ENCODE data around the gene ADAM12.

Gene ADAM12

GRCh38 chr10:126117196-126117595, 271.1 kb downstream of the ADAM12 start:
- Mint-ChIP-seq H3K9me3 (peaks cover 3% of the 10 kb centered on the region), H3K27ac (no peak overlapping the region), H3K36me3 (ENCODE audit: low read depth) (no peaks in the 10 kb centered on the region), H3K27me3 (ENCODE audit: low read depth) (no peaks in the 10 kb centered on the region), H3K4me1 (ENCODE audit: low read depth) (no peaks in the 10 kb centered on the region), H3K4me3 (no peak overlapping the region)

DNA sequence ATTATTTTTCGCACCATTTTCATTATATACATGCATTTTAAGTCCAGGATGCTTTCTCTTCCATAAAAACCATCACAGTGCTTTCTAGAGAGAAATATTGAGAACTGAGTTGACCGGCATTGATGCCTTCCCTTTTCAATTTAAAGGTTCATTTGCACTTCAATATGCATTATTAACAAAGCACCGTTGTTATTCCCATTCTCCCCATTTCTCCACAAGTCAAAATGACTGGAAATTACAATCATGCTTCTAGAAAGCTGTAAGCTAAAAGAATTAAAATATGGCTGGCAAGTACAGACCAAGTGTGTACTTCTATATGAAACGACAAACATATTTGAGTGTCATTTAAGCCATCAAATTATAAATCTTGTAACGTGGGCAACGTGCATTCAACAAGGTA, 272.4 kb downstream of the ADAM12 start:
- Mint-ChIP-seq H3K27me3 (ENCODE audit: low read depth) (no peaks in the 10 kb centered on the region), H3K4me1 (ENCODE audit: low read depth) (no peaks in the 10 kb centered on the region), H3K9me3 (peaks cover 3% of the 10 kb centered on the region), H3K27ac (no peak overlapping the region), H3K4me3 (no peak overlapping the region), H3K36me3 (ENCODE audit: low read depth) (no peaks in the 10 kb centered on the region)

DNA sequence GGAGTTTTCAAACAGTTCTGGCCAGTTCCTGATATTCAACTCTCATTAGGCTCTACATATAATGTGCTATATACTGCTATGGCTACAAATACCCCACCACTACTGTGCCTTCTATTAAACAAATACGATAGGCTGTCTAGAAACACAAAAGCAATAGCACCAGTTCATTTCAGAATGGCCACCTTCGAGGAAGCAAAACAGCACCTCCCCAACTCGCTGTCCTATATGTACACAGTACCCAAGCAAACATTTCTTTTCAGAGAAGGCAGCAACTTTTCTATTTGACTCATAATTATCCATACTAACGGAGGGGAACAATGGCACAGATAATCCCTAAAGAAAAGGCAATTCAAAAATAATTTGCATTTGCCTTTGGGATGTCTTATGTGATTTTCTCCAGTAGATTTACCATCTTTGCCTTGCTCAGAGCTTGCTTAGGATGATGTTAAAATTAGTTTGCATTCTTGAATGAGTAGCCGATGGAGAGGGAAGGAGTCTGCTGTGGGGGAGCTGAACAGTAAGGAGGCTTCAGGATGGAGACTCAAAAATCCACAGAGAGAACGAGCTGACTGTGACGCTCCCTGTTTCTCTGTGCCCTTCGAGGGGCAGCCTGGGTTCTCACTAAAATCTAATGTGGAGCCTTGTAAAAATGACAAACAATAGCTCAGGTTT, 273.3 kb downstream of the ADAM12 start:
- H3K4me3 Mint-ChIP-seq: no peak overlapping the region
- H3K4me1 Mint-ChIP-seq (ENCODE audit: low read depth): no peaks in the 10 kb centered on the region
- no peaks in the 10 kb centered on the region for H3K27me3 Mint-ChIP-seq (ENCODE audit: low read depth)
- H3K27ac Mint-ChIP-seq: no peak overlapping the region
- no peaks in the 10 kb centered on the region for H3K36me3 Mint-ChIP-seq (ENCODE audit: low read depth)
- H3K9me3 Mint-ChIP-seq: peaks cover 3% of the 10 kb centered on the region

- Mint-ChIP-seq H3K27ac (no peak overlapping the region), H3K4me1 (ENCODE audit: low read depth) (no peaks in the 10 kb centered on the region), H3K27me3 (ENCODE audit: low read depth) (no peaks in the 10 kb centered on the region), H3K4me3 (no peak overlapping the region), H3K36me3 (ENCODE audit: low read depth) (no peaks in the 10 kb centered on the region), H3K9me3 (peaks cover 6% of the 10 kb centered on the region)
Observed at GRCh38 chr10:126111516-126111915, 276.8 kb downstream of the ADAM12 start.

GRCh38 chr10:126110489-126111180, 277.6 kb downstream of the ADAM12 start:
- Mint-ChIP-seq H3K27me3 (ENCODE audit: low read depth) (no peaks in the 10 kb centered on the region), H3K4me3 (no peak overlapping the region)

DNA sequence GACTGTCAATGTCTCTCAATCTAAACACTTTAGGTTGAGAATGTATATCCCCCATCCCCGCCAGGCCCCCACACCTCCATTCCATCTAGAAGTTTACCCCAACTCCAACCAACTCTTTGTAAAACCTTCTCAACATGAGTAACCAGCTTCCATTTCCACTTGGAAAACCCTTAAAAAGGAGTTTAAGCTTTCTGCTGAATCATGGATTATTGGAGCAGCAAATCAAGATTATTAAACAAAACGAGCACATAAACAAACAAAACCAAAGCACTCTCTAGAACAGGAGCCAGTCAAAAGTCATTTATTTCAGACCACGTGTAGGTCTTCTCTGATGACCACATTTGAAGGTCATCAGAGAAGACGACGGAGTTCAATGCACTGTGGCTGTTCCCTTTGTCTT, 278.4 kb downstream of the ADAM12 start:
- Mint-ChIP-seq H3K4me3 (no peak overlapping the region), H3K27me3 (ENCODE audit: low read depth) (no peaks in the 10 kb centered on the region), H3K9me3 (peaks cover 6% of the 10 kb centered on the region), H3K27ac (no peak overlapping the region), H3K36me3 (ENCODE audit: low read depth) (no peaks in the 10 kb centered on the region), H3K4me1 (ENCODE audit: low read depth) (no peaks in the 10 kb centered on the region)

More at GRCh38 chr10:126110489-126111180, 277.6 kb downstream of the ADAM12 start:
- H3K9me3 Mint-ChIP-seq: peaks cover 6% of the 10 kb centered on the region
- no peaks in the 10 kb centered on the region for H3K36me3 Mint-ChIP-seq (ENCODE audit: low read depth)
- no peak overlapping the region for H3K27ac Mint-ChIP-seq
- no peaks in the 10 kb centered on the region for H3K4me1 Mint-ChIP-seq (ENCODE audit: low read depth)

DNA sequence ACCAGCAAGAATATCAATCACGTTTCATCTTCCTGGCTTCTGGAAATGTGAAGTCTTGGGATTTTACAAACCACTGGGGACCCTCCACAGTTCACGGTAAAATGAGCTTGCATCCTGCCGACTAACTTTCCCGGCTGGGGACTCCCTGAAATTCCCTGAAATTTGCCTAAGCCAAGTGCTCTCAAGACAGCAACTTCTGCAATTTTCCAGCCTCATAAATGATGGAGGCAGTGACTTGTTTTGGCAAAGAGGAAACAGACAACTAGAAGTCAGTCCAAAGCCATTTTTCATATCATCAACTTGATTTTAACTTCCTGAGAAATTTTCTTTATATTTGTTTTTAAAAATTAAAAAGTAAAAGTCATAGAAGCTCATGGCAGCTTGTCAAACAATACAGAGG, 279.6 kb downstream of the ADAM12 start:
- Mint-ChIP-seq H3K27ac (no peak overlapping the region), H3K9me3 (peaks cover 6% of the 10 kb centered on the region), H3K4me1 (ENCODE audit: low read depth) (no peaks in the 10 kb centered on the region), H3K27me3 (ENCODE audit: low read depth) (no peaks in the 10 kb centered on the region), H3K4me3 (no peak overlapping the region), H3K36me3 (ENCODE audit: low read depth) (no peaks in the 10 kb centered on the region)

DNA sequence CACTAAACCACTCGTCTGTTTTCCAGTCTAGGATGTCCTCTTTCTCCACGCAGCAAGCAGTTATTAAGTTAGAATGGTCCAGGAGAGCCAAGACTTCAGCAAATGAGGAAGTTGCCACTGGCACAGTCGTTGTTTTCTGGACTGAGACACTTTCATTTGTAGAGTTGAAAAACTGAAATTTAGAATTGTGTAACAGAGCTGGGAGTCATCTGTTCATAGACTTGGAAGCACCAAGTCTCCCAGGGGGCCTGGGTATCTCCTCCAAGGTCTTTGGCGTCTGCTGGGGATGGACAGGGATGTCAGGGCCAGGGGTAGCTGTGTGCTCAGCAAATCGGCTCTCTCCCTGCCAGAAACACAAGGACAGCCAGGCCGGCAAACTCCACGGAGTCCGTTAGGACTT, 283.5 kb downstream of the ADAM12 start:
- Mint-ChIP-seq H3K4me3 (no peak overlapping the region), H3K9me3 (peaks cover 3% of the 10 kb centered on the region), H3K4me1 (ENCODE audit: low read depth) (no peaks in the 10 kb centered on the region), H3K27ac (no peak overlapping the region), H3K27me3 (ENCODE audit: low read depth) (no peaks in the 10 kb centered on the region), H3K36me3 (ENCODE audit: low read depth) (no peaks in the 10 kb centered on the region)

DNA sequence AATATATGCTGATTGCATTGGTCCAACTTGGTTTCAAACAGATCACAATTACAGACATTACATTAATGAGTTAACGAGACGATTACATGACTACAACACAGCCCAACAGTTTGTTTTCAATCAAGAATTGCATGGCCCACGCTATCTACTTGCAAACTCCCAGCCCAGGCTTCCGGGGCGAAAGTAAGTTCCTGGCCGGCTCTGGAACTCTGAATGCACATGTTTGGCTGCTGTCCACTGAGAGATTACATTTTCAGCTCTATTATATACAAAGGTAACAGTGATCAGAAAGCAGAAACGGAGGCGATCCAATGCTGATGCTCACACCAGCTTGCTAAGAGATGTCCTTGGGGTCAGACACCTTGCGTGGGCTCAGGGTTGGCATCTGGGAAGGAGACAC, 285.6 kb downstream of the ADAM12 start:
- peaks cover 3% of the 10 kb centered on the region for H3K9me3 Mint-ChIP-seq
- no peaks in the 10 kb centered on the region for H3K27me3 Mint-ChIP-seq (ENCODE audit: low read depth)
- H3K4me1 Mint-ChIP-seq (ENCODE audit: low read depth): no peaks in the 10 kb centered on the region
- H3K36me3 Mint-ChIP-seq (ENCODE audit: low read depth): no peaks in the 10 kb centered on the region
- H3K27ac Mint-ChIP-seq: no peak overlapping the region
- no peak overlapping the region for H3K4me3 Mint-ChIP-seq

DNA sequence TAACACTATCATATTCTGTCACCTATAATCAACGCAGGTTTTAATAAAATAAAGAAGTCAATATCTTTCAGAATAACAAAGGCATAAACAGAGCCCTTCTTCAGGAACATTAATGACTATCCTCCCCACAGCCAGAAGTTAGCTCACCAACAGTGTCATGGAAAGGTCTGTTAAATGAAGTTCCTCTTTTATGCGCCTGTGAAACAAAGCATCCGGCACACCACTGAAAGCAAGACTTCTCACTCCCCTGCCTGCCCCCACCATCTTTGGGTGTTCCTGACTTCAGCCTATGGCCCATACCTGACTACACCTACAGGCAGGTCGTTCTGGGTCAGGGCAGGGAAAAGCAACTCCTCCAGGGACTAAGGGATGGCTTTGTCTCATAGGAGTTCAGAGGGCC, 286.5 kb downstream of the ADAM12 start:
- no peaks in the 10 kb centered on the region for H3K4me1 Mint-ChIP-seq (ENCODE audit: low read depth)

GRCh38 chr10:126101325-126101724, 287.0 kb downstream of the ADAM12 start:
- no peaks in the 10 kb centered on the region for H3K4me1 Mint-ChIP-seq (ENCODE audit: low read depth)
- no peaks in the 10 kb centered on the region for H3K9me3 Mint-ChIP-seq
- H3K4me3 Mint-ChIP-seq: no peak overlapping the region
- H3K27ac Mint-ChIP-seq: no peak overlapping the region
- no peaks in the 10 kb centered on the region for H3K36me3 Mint-ChIP-seq (ENCODE audit: low read depth)
- no peaks in the 10 kb centered on the region for H3K27me3 Mint-ChIP-seq (ENCODE audit: low read depth)

More for the DNA sequence above, 286.5 kb downstream of the ADAM12 start:
- no peaks in the 10 kb centered on the region for H3K27me3 Mint-ChIP-seq (ENCODE audit: low read depth)
- peaks cover under 1% of the 10 kb centered on the region for H3K9me3 Mint-ChIP-seq
- no peak overlapping the region for H3K4me3 Mint-ChIP-seq
- H3K27ac Mint-ChIP-seq: no peak overlapping the region
- no peaks in the 10 kb centered on the region for H3K36me3 Mint-ChIP-seq (ENCODE audit: low read depth)

DNA sequence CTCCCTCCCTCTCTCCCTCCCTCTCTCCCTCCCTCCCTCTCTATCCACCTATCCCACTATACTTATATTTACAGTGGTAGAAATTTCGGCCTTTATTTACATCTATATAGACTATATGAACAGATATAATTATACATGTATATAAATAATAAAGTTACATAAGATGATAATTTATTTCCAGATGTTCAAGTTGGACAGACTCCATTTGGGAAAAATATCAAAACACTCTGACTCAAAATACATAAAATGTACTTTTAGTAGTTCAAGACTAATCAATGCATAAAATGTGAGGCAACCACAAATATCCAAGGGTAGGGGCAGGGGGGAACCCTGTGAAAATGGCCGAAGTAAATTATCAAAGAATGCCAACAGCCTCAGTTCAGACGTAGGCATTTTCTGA, 288.9 kb downstream of the ADAM12 start:
- H3K27ac Mint-ChIP-seq: no peak overlapping the region
- H3K4me3 Mint-ChIP-seq: no peak overlapping the region
- no peaks in the 10 kb centered on the region for H3K4me1 Mint-ChIP-seq (ENCODE audit: low read depth)

DNA sequence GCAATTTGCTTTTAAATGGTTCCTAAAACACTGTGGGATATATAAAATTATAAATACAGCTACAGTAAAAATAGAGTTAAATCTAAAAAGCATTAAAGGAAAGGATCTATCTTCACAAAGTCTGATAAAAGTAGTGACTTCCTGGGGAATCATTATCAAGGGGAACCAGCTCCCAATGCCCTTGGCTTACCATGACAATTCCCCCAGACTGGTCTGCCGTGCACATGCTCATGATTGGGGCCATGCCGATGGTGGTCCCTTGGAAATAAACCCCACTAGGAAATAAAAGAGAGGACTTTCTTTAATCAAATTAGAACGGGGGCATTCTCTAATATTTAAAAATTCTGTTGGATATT, 290.1 kb downstream of the ADAM12 start:
- Mint-ChIP-seq H3K4me1 (ENCODE audit: low read depth) (no peaks in the 10 kb centered on the region), H3K4me3 (no peak overlapping the region), H3K36me3 (ENCODE audit: low read depth) (no peaks in the 10 kb centered on the region), H3K9me3 (no peaks in the 10 kb centered on the region), H3K27ac (no peak overlapping the region), H3K27me3 (ENCODE audit: low read depth) (no peaks in the 10 kb centered on the region)

More for the DNA sequence above, 288.9 kb downstream of the ADAM12 start:
- Mint-ChIP-seq H3K9me3 (no peaks in the 10 kb centered on the region), H3K36me3 (ENCODE audit: low read depth) (no peaks in the 10 kb centered on the region), H3K27me3 (ENCODE audit: low read depth) (no peaks in the 10 kb centered on the region)

DNA sequence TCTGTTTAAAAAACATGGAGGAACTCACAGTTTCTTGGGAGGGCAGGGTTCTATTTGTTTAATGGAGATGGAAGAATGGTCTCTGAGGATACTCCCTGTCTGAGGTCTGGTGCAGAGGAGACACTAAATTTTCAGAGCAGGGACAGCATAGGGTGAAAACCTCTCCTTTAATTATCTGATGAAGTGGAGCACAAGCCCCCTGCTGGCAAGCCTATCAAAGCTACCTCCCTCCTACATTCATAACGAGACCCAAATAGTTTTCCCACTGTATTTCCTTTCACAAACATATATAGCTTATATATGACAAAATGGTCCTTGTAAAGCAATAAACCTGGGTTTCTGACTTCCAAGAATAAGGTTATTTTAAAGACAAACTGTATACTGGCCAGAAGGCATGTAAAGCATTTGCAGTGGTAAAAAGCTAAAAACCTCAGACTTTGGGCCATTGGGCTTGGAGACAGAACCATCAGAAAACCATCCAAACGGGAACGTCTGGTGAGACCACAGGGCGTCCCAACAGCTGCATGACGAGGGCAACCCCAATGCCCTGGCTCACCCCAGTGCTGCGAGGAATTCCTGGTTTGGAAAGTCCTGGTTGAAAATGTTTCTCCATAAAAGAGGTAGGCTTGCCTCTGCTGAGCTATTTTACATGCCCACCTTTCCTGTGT, 290.6 kb downstream of the ADAM12 start:
- Mint-ChIP-seq H3K36me3 (ENCODE audit: low read depth) (no peaks in the 10 kb centered on the region), H3K9me3 (no peaks in the 10 kb centered on the region), H3K27ac (no peak overlapping the region), H3K4me3 (no peak overlapping the region), H3K27me3 (ENCODE audit: low read depth) (no peaks in the 10 kb centered on the region), H3K4me1 (ENCODE audit: low read depth) (no peaks in the 10 kb centered on the region)

GRCh38 chr10:126094537-126094936, 293.7 kb downstream of the ADAM12 start:
- no peak overlapping the region for H3K27ac Mint-ChIP-seq
- no peaks in the 10 kb centered on the region for H3K9me3 Mint-ChIP-seq
- no peaks in the 10 kb centered on the region for H3K27me3 Mint-ChIP-seq (ENCODE audit: low read depth)
- H3K4me3 Mint-ChIP-seq: no peak overlapping the region
- H3K36me3 Mint-ChIP-seq (ENCODE audit: low read depth): no peaks in the 10 kb centered on the region
- H3K4me1 Mint-ChIP-seq (ENCODE audit: low read depth): no peaks in the 10 kb centered on the region
